ENCODE data around the gene PLD6. TPM values are rescaled to one million over a fixed set of nuclear protein-coding genes. Genes with fewer than 3 reads are reported as not detected.

Gene PLD6
- total RNA-seq, 6 donors from 2014 or later: 2.3 to 5.0 (median 3.4) TPM

GRCh38 chr17:17191346-17191792, 14.8 kb downstream of the PLD6 start:
- Histone ChIP-seq H3K4me1 (peaks cover 12 to 27% (median 18%) of the 10 kb centered on the region in 4 donors), H3K27me3 (no peaks in the 10 kb centered on the region), H3K9me3 (no peaks in the 10 kb centered on the region), H3K36me3 (peaks cover 0 to 30% (median 1%) of the 10 kb centered on the region in 4 donors), H3K4me3 (no peak overlapping the region), H3K27ac (peak overlapping the region in 3 of 4 donors; percentile 21 to 27 (median 24))
- ATAC-seq (ENCODE audit: low FRiP score in 2 of 2): peak in 1 of 2 donors; percentile 35
- peak in 1 of 2 donors; percentile 56 for DNase-seq
- WGBS, 2 donors: 62 to 63% methylated on average over 11 of the region's 11 CpGs
- TF ChIP-seq POLR2AphosphoS5 (IDR thresholded peaks at IDR 0.05) (peak; percentile 9 to 14), EP300 (IDR thresholded peaks at IDR 0.05) (no peak), POLR2A (IDR thresholded peaks at IDR 0.05) (no peak), CTCF (IDR thresholded peaks at IDR 0.05) (no peak)

DNA sequence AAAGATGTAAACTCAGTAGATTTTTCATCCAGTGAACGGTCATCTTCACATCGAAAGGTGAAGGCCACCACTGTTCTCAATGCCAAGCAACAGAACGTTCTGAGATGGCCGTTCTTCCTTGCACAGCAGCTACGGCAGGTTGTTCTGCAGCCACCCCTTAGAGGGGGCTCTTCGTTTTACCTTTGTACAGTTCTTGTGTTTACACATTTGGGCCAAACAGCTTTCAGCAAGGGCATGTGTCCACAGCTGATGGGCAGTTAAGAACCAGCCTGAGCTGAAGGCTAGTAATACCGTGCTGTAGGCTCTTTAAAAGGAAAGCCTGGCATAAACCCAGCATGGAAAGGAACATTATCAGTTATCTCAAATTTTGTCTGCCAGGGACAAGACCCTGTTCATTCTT, 15.9 kb downstream of the PLD6 start:
- ATAC-seq (ENCODE audit: low FRiP score in 2 of 2) (no peak), DNase-seq (no peak)
- H3K9me3 ChIP-seq: no peaks in the 10 kb centered on the region
- no peaks in the 10 kb centered on the region for H3K27me3 ChIP-seq
- no peak overlapping the region for H3K4me3 ChIP-seq
- H3K27ac ChIP-seq: peak overlapping the region in 1 of 4 donors; percentile 55
- TF ChIP-seq CTCF (IDR thresholded peaks at IDR 0.05): no peak
- no peak for TF ChIP-seq POLR2AphosphoS5 (IDR thresholded peaks at IDR 0.05)
- TF ChIP-seq EP300 (IDR thresholded peaks at IDR 0.05): no peak
- no peak for TF ChIP-seq POLR2A (IDR thresholded peaks at IDR 0.05)
- 81 to 86% methylated on average over 7 of the region's 7 CpGs for WGBS, 2 donors
- H3K4me1 ChIP-seq: peaks cover 22 to 39% (median 25%) of the 10 kb centered on the region in 4 donors
- peaks cover 0 to 30% (median 1%) of the 10 kb centered on the region in 4 donors for H3K36me3 ChIP-seq

DNA sequence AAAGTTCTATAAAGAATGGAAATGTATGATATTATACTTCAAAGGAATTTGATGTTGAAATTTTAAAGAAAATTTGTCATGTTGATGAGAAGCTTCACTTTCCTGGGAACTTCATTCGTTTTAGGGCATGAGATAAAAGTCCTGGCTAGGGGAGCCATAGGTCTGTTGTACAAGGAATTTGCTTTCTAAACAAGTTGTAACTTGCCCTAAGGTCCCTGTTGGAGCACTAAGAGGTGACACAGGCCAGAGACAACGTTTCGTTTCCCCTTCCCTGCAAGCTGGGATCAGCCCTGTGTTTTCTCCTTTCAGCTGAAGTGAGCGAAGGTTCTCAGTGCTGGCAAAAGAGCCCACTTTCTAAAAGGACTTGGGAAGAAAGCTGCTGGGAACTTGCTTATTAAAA, 16.6 kb downstream of the PLD6 start:
- ATAC-seq (ENCODE audit: low FRiP score in 2 of 2): no peak
- peak overlapping the region in 1 of 4 donors; percentile 55 for H3K27ac ChIP-seq

DNA sequence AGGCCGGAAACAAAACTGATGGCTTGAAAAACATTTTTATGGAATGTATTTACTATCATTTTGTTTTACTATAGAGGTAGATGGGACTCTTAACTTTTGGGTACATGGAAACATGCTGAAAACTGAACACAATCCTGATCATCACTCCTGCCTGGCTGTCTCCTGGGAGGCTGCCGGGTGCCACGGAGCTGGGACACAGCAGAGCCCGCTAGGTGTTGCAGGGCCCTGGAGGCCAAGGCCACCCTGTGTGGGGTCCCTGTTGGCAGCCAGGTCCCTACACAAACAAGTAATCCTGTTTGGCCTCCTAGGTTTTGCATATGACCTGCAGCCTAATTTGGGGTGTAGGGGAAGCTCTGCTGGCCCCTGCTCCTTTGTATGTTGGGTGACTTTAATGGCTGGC, 17.5 kb downstream of the PLD6 start:
- no peak overlapping the region for H3K27ac ChIP-seq
- H3K4me1 ChIP-seq: peaks cover 31 to 53% (median 34%) of the 10 kb centered on the region in 4 donors
- peaks cover 0 to 41% (median 10%) of the 10 kb centered on the region in 4 donors for H3K36me3 ChIP-seq
- no peaks in the 10 kb centered on the region for H3K9me3 ChIP-seq
- WGBS, 2 donors: 85 to 96% methylated on average over 4 of the region's 4 CpGs
- H3K27me3 ChIP-seq: no peaks in the 10 kb centered on the region
- ATAC-seq (ENCODE audit: low FRiP score in 2 of 2) (no peak), DNase-seq (no peak)
- H3K4me3 ChIP-seq: no peak overlapping the region
- TF ChIP-seq CTCF (IDR thresholded peaks at IDR 0.05): no peak
- TF ChIP-seq EP300 (IDR thresholded peaks at IDR 0.05): no peak
- TF ChIP-seq POLR2A (IDR thresholded peaks at IDR 0.05): no peak
- no peak for TF ChIP-seq POLR2AphosphoS5 (IDR thresholded peaks at IDR 0.05)

More for the DNA sequence above, 16.6 kb downstream of the PLD6 start:
- no peaks in the 10 kb centered on the region for H3K9me3 ChIP-seq
- TF ChIP-seq CTCF (IDR thresholded peaks at IDR 0.05) (no peak), EP300 (IDR thresholded peaks at IDR 0.05) (no peak), POLR2AphosphoS5 (IDR thresholded peaks at IDR 0.05) (no peak), POLR2A (IDR thresholded peaks at IDR 0.05) (no peak)
- H3K4me1 ChIP-seq: peaks cover 25 to 43% (median 30%) of the 10 kb centered on the region in 4 donors
- DNase-seq: no peak
- no peak overlapping the region for H3K4me3 ChIP-seq
- H3K36me3 ChIP-seq: peaks cover 0 to 32% (median 4%) of the 10 kb centered on the region in 4 donors
- no peaks in the 10 kb centered on the region for H3K27me3 ChIP-seq
- 68 to 71% methylated on average over 4 of the region's 4 CpGs for WGBS, 2 donors

All from upper lobe of left lung (tissue), 6 donors.